Measurements from ENCODE around the gene ACO2.

- TF ChIP-seq POLR2A (IDR thresholded peaks at IDR 0.05; ENCODE audit: low read depth, low read length) (no peak), TAF1 (IDR thresholded peaks at IDR 0.05; ENCODE audit: low read depth, low read length) (no peak), POLR2AphosphoS5 (IDR thresholded peaks at IDR 0.05; ENCODE audit: low read depth, low read length) (no peak), SPI1 (IDR thresholded peaks at IDR 0.05; ENCODE audit: low read depth, low read length) (no peak), PAX5 (IDR thresholded peaks at IDR 0.05; ENCODE audit: insufficient read depth, low read length, severe bottlenecking) (no peak)
These were observed 29.5 kb downstream of the ACO2 start for GRCh38 chr22:41498303-41498835.
